ENCODE data around the gene TRIM60.

TRIM60 gene

GRCh38 chr4:165088366-165088765 lies 56.6 kb downstream of the TRIM60 start:
- Mint-ChIP-seq H3K9me3 (no peaks in the 10 kb centered on the region), H3K27ac (no peak overlapping the region), H3K27me3 (no peaks in the 10 kb centered on the region), H3K4me3 (no peak overlapping the region), H3K4me1 (no peaks in the 10 kb centered on the region)
- DNase-seq, result no peak
- ATAC-seq, result no peak

Data from stimulated activated naive CD8-positive, alpha-beta T cell treated with anti-CD3 and anti-CD28 coated beads, Interleukin-15, amount 100 ng/mL, for 72 hours (primary cell).